ENCODE results near the gene RNF5.

Gene RNF5

GRCh38 chr6:32151863-32152768 lies 26.1 kb upstream of the RNF5 start, which contains the start of gene PRRT1:
Gene PRRT1 (minus strand): TSS chr6:32151939. CDS start chr6:32151827, 112 bp downstream.
- DNase-seq (ENCODE audit: low read depth in 2 of 2), result no peak

GRCh38 chr6:32152769-32153563 lies 25.2 kb upstream of the RNF5 start:
- DNase-seq (ENCODE audit: low read depth in 2 of 2), result no peak

- peak; percentile 57 to 78 for DNase-seq (ENCODE audit: low read depth in 2 of 2)
Measured at GRCh38 chr6:32153564-32154513, 24.4 kb upstream of the RNF5 start, which contains the start of gene PPT2. Gene PPT2 (plus strand): TSS chr6:32154141. CDS start chr6:32154595, 454 bp downstream.

GRCh38 chr6:32154514-32155161 lies 23.6 kb upstream of the RNF5 start:
- DNase-seq (ENCODE audit: low read depth in 2 of 2), result peak in 1 of 2 experiments; percentile 57

GRCh38 chr6:32156891-32157290 lies 21.3 kb upstream of the RNF5 start:
- DNase-seq (ENCODE audit: low read depth in 2 of 2), result no peak

- no peak for DNase-seq (ENCODE audit: low read depth in 2 of 2)
Measured at GRCh38 chr6:32158052-32158451, 20.2 kb upstream of the RNF5 start.

GRCh38 chr6:32163559-32164258 lies 14.5 kb upstream of the RNF5 start:
- no peak for DNase-seq (ENCODE audit: low read depth in 2 of 2)

GRCh38 chr6:32164295-32164694 lies 13.9 kb upstream of the RNF5 start, which contains the start of gene EGFL8:
Gene EGFL8 (plus strand): TSS chr6:32164595. CDS start chr6:32166166, 1,571 bp downstream.
- no peak for DNase-seq (ENCODE audit: low read depth in 2 of 2)

GRCh38 chr6:32166411-32167061 lies 11.7 kb upstream of the RNF5 start:
- no peak for DNase-seq (ENCODE audit: low read depth in 2 of 2)

- no peak for DNase-seq (ENCODE audit: low read depth in 2 of 2)
Measured at GRCh38 chr6:32167154-32167760, 10.9 kb upstream of the RNF5 start.

GRCh38 chr6:32167761-32168262 lies 10.4 kb upstream of the RNF5 start:
- no peak for DNase-seq (ENCODE audit: low read depth in 2 of 2)

GRCh38 chr6:32168350-32168749 lies 9.9 kb upstream of the RNF5 start:
- DNase-seq (ENCODE audit: low read depth in 2 of 2), result no peak

- DNase-seq (ENCODE audit: low read depth in 2 of 2), result no peak
Measured at GRCh38 chr6:32168807-32169591, 9.2 kb upstream of the RNF5 start.

GRCh38 chr6:32170294-32170693 lies 7.9 kb upstream of the RNF5 start:
- DNase-seq (ENCODE audit: low read depth in 2 of 2), result no peak

- DNase-seq (ENCODE audit: low read depth in 2 of 2), result no peak
Measured at GRCh38 chr6:32171234-32171633, 7.0 kb upstream of the RNF5 start.

GRCh38 chr6:32173051-32173727 lies 5.0 kb upstream of the RNF5 start:
- no peak for DNase-seq (ENCODE audit: low read depth in 2 of 2)

GRCh38 chr6:32174416-32174815 lies 3.8 kb upstream of the RNF5 start:
- DNase-seq (ENCODE audit: low read depth in 2 of 2), result no peak

- DNase-seq (ENCODE audit: low read depth in 2 of 2), result no peak
Measured at GRCh38 chr6:32175322-32175710, 2.9 kb upstream of the RNF5 start.
